Kidney (tissue), 14 donors: ENCODE results near the gene TRAPPC1. TPM values are rescaled to one million over a fixed set of nuclear protein-coding genes. Genes with fewer than 3 reads are reported as not detected.

Experiments
- DNase-seq, 5 donors: peaks; one replicate each; pipeline ENCODE4 v3.0.0-alpha.2; 2013 to 2020
- FAIRE-seq: peaks from 2 replicates; lab custom pipeline; 2012; peaks lifted over from hg19 to GRCh38; lab: Jason Lieb, UNC
- H3K27ac ChIP-seq, 2 donors: one replicate each; pipeline ENCODE4 v1.7.0; 2013; ENCODE audit warnings: low read depth in 2 of 2, low read length in 2 of 2, inconsistent platforms in 1 of 2
- H3K27me3 ChIP-seq: one replicate; pipeline ENCODE4 v1.7.1; 2013; ENCODE audit warnings: low read length, inconsistent platforms; ENCODE audit not compliant: control insufficient read depth, insufficient read depth
- H3K36me3 ChIP-seq, 3 donors: one replicate each; pipeline versions ENCODE4 v1.7.0 to v1.7.1; 2013; ENCODE audit warnings: low read length in 3 of 3, control low read depth in 1 of 3, inconsistent platforms in 1 of 3; ENCODE audit not compliant: insufficient read depth in 3 of 3, control insufficient read depth in 2 of 3
- H3K4me1 ChIP-seq, 3 donors: one replicate each; pipeline versions ENCODE4 v1.7.0 to v1.7.1; 2013; ENCODE audit warnings: low read length in 3 of 3, inconsistent platforms in 1 of 3, low read depth in 1 of 3; ENCODE audit not compliant: control insufficient read depth in 2 of 3, insufficient read depth in 2 of 3
- H3K4me3 ChIP-seq, 3 donors: one replicate each; pipeline versions ENCODE4 v1.7.0 to v1.8.1; 2013; ENCODE audit warnings: low read length in 3 of 3, control low read depth in 1 of 3, inconsistent platforms in 1 of 3
- H3K9ac ChIP-seq, 3 donors: one replicate each; pipeline versions ENCODE4 v1.7.0 to v1.7.1; 2013; ENCODE audit warnings: low read length in 3 of 3, control low read depth in 1 of 3, inconsistent platforms in 1 of 3
- H3K9me3 ChIP-seq, 3 donors: one replicate each; pipeline versions ENCODE4 v1.7.0 to v1.7.1; 2013; ENCODE audit warnings: low read length in 3 of 3, control low read depth in 1 of 3, inconsistent platforms in 1 of 3; ENCODE audit not compliant: control insufficient read depth in 2 of 3, insufficient read depth in 1 of 3
- intact Hi-C: fragments of 100-400 bp; cut with DNase I; formaldehyde crosslinking; loops from one replicate; pipeline ENCODE4 v1.11.1; 2022
- polyA plus RNA-seq: library from polyadenylated mRNA; stranded (reverse); fragments of 350-450 nt; fragmentation: Illumina TruSeq; extraction: RNeasy Lipid Tissue Mini Kit (QIAGEN cat#74804); gene quantifications from one replicate; pipeline ENCODE4 v1.2.3, GENCODE V29; 2014; ENCODE audit warnings: low read depth, low replicate concordance; ENCODE audit not compliant: insufficient read depth
- total RNA-seq: library from RNA; stranded (reverse); fragmentation: NEBNext Ultra II Directional; extraction: Animal tissue kit (Norgen Biotek cat#: 25700); gene quantifications from one replicate; pipeline ENCODE4 v1.2.1, GENCODE V29; 2021
- TF ChIP-seq, protein P1 (sequence below): IDR thresholded peaks from 3 replicates; pipeline ENCODE4 v1.5.1; 2012; ENCODE audit warnings: mild to moderate bottlenecking, moderate library complexity, borderline replicate concordance; ENCODE audit not compliant: insufficient read depth; ENCODE audit errors: extremely low read depth
- donor health status: control.
- donor health status: control.
- donor health status: control.
- donor health status: control.
- donor health status: control.
- donor health status: DM: yes; HTN: yes; CAD: no.
- donor health status: Normal renal cell carcinoma (clear cell type).

Gene TRAPPC1
- total and polyA plus RNA-seq, 2 donors from 2014 or later, result 149 to 291 TPM

DNA sequence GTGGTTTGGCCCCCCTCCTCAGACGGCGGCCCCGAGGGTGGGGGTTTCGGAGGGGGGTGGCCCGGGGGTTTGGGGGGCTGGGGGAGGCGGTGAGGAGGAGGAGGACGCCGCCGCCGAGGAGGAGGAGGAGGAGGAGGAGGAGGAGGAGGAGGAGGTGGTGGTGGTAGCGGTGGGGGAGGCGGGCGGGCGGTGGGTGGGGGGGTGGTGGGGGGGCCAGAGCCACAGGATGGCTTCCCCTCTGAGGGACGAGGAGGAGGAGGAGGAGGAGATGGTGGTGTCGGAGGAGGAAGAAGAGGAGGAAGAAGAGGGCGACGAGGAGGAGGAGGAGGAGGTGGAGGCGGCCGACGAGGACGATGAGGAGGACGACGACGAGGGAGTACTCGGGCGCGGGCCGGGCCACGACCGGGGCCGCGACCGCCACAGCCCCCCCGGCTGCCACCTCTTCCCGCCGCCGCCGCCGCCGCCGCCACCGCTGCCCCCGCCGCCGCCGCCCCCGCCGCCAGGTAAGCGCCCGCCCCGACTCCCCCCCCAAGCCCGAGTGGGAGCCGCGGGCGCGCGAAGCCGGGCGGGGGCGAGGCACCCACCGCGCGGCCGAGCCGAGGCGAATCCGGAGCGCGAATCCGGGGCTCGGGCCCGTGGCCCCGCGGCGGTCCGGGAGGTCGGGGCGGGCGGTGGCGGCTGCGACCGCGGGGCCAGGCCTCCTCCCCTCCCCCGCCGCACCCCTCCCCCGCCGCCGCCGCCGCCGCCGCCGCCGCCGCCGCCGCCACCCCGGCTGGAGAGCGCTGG, 47.0 kb downstream of the TRAPPC1 start:
- intact Hi-C loops, result no loop called here
- Histone ChIP-seq H3K4me3 (peak overlapping the region in 2 of 3 donors; percentile 80 to 83), H3K27me3 (no peaks in the 10 kb centered on the region), H3K27ac (peak overlapping the region; percentile 95 to 97), H3K9ac (peak overlapping the region in 1 of 3 donors; percentile 47), H3K9me3 (no peaks in the 10 kb centered on the region), H3K4me1 (peaks cover 16 to 32% (median 19%) of the 10 kb centered on the region in 3 donors), H3K36me3 (peaks cover 0 to 9% (median 0%) of the 10 kb centered on the region in 3 donors)
- FAIRE-seq (no peak), DNase-seq (peak; percentile 6 to 82 (median 36))
- TF ChIP-seq, protein P1, sequence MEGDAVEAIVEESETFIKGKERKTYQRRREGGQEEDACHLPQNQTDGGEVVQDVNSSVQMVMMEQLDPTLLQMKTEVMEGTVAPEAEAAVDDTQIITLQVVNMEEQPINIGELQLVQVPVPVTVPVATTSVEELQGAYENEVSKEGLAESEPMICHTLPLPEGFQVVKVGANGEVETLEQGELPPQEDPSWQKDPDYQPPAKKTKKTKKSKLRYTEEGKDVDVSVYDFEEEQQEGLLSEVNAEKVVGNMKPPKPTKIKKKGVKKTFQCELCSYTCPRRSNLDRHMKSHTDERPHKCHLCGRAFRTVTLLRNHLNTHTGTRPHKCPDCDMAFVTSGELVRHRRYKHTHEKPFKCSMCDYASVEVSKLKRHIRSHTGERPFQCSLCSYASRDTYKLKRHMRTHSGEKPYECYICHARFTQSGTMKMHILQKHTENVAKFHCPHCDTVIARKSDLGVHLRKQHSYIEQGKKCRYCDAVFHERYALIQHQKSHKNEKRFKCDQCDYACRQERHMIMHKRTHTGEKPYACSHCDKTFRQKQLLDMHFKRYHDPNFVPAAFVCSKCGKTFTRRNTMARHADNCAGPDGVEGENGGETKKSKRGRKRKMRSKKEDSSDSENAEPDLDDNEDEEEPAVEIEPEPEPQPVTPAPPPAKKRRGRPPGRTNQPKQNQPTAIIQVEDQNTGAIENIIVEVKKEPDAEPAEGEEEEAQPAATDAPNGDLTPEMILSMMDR, result no peak

DNA sequence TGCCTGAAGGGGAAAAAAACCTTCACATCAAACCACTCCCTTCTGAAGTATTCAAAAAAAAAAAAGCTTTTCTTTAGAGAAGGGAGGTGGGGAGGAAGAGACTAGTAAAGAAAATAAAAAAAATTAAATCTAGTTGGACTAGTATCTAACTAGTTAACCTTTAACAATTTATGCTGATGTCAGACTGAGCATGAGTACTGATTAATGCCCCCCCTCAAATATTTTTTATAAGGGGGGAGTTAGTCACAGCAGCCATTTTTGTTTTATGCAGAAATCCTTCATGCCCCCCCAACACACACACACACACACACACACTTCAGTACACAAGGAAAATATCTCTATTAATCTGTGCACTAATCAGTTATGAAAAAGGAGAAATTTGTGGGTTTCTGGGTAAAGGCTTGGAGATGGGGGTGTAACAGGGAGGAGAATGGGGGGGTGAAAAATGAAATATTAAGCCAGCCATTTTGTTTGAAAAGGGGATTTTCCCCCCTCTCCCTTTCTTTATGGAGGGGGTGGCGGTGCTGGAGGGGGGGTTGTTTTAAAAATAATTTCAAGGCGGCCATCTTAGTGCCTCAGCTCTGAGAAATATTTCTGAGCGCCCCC, 47.9 kb downstream of the TRAPPC1 start:
- Histone ChIP-seq H3K4me1 (peaks cover 11 to 23% (median 11%) of the 10 kb centered on the region in 3 donors), H3K36me3 (peaks cover 0 to 9% (median 2%) of the 10 kb centered on the region in 3 donors), H3K27me3 (no peaks in the 10 kb centered on the region), H3K27ac (peak overlapping the region; percentile 34 to 54), H3K9ac (peak overlapping the region in 2 of 3 donors; percentile 35 to 64), H3K9me3 (no peaks in the 10 kb centered on the region), H3K4me3 (peak overlapping the region in 2 of 3 donors; percentile 38 to 58)
- TF ChIP-seq, protein P1, result no peak
- FAIRE-seq, result no peak
- peak in 4 of 5 donors; percentile 39 to 74 (median 62) for DNase-seq
- intact Hi-C loops, result no loop called here

DNA sequence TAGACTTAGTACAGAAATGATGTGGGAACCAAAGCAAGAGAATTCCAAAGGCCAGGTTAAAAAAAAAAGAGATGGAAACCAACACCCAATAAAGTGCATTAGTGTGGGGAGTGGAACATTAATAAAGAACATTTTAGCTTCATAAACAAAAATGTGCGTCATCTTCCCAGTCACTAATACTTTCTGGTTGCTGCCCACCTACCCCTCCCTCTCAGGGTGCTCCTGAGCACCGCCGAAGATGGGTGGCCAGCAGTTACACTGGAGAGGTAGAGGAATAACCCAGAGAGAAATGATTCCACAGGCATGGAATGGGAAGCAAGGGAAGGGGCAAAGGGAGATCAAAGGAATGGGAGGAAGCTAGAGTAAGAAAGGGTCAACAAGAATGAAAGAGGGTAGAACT, 49.1 kb downstream of the TRAPPC1 start:
- peak overlapping the region; percentile 49 to 59 for H3K27ac ChIP-seq
- H3K36me3 ChIP-seq, result peaks cover 0 to 9% (median 2%) of the 10 kb centered on the region in 3 donors
- peaks cover 0 to 10% (median 6%) of the 10 kb centered on the region in 3 donors for H3K4me1 ChIP-seq
- intact Hi-C loops, result no loop called here
- no peaks in the 10 kb centered on the region for H3K9me3 ChIP-seq
- H3K27me3 ChIP-seq, result no peaks in the 10 kb centered on the region
- DNase-seq, result peak in 1 of 5 donors; percentile 25
- H3K9ac ChIP-seq, result peak overlapping the region in 1 of 3 donors; percentile 15
- H3K4me3 ChIP-seq, result no peak overlapping the region
- TF ChIP-seq, protein P1, result no peak
- no peak for FAIRE-seq
